ENCODE data around the gene FZD10. TPM values are rescaled to one million over a fixed set of nuclear protein-coding genes. Genes with fewer than 3 reads are reported as not detected.

Gene FZD10
- total RNA-seq, 1 donor from 2014 or later: not detected

DNA sequence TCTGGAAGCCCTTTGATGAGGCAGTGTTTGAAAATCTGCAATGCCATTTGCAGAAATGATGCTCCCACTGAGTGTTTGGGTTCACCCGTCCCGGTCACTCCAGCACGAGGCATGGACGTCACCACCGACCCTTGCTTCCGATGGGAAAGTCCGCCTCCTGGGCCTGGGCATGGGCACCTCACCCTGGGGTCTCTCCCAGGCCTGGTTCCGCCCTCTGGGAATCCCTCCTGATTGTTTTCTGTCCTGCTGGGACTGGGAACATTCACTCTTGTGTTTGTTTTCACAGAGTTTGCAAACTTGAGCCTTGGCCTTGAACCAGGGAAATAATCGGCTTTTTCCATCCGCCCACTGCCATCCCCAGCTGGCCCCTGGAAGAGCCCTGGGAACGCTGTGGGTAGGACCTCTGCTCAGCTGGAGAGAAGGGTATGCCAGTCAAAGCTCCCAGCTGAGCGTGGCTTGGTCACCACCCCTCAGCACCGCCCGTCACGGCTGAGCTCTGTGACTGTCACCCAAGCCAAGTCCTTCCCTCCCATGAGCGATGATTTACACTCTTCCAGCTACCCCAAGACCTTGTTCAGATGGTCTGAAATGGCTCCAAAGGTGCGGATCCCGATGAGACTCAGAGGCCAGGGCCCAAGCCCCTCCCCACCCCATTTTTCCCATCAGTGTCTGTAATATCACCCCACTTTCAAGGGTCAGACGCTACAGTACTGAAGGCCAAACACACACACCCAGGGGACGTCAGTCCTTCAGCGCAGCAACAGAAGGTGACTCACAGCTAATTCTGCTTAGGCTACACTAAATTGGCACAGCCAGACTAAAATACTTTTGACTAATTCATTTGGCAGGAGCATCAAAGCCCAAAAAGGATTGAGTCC is 34.1 kb upstream of the FZD10 start:
- DNase-seq (no peak), ATAC-seq (ENCODE audit: low read depth) (no peak)
- intact Hi-C loops (cut with micrococcal nuclease): no loop called here
- no peaks in the 10 kb centered on the region for H3K4me1 Mint-ChIP-seq
- CTCF ChIA-PET: no interaction called here
- peaks cover 11% of the 10 kb centered on the region for H3K9me3 Mint-ChIP-seq
- H3K27ac Mint-ChIP-seq: no peak overlapping the region
- TF ChIP-seq, protein P1, sequence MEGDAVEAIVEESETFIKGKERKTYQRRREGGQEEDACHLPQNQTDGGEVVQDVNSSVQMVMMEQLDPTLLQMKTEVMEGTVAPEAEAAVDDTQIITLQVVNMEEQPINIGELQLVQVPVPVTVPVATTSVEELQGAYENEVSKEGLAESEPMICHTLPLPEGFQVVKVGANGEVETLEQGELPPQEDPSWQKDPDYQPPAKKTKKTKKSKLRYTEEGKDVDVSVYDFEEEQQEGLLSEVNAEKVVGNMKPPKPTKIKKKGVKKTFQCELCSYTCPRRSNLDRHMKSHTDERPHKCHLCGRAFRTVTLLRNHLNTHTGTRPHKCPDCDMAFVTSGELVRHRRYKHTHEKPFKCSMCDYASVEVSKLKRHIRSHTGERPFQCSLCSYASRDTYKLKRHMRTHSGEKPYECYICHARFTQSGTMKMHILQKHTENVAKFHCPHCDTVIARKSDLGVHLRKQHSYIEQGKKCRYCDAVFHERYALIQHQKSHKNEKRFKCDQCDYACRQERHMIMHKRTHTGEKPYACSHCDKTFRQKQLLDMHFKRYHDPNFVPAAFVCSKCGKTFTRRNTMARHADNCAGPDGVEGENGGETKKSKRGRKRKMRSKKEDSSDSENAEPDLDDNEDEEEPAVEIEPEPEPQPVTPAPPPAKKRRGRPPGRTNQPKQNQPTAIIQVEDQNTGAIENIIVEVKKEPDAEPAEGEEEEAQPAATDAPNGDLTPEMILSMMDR (IDR thresholded peaks at IDR 0.05): no peak
- H3K4me3 Mint-ChIP-seq: no peak overlapping the region
- no peaks in the 10 kb centered on the region for H3K27me3 Mint-ChIP-seq
- POLR2A ChIA-PET: no interaction called here
- no peaks in the 10 kb centered on the region for H3K36me3 Mint-ChIP-seq (ENCODE audit: low read depth)

DNA sequence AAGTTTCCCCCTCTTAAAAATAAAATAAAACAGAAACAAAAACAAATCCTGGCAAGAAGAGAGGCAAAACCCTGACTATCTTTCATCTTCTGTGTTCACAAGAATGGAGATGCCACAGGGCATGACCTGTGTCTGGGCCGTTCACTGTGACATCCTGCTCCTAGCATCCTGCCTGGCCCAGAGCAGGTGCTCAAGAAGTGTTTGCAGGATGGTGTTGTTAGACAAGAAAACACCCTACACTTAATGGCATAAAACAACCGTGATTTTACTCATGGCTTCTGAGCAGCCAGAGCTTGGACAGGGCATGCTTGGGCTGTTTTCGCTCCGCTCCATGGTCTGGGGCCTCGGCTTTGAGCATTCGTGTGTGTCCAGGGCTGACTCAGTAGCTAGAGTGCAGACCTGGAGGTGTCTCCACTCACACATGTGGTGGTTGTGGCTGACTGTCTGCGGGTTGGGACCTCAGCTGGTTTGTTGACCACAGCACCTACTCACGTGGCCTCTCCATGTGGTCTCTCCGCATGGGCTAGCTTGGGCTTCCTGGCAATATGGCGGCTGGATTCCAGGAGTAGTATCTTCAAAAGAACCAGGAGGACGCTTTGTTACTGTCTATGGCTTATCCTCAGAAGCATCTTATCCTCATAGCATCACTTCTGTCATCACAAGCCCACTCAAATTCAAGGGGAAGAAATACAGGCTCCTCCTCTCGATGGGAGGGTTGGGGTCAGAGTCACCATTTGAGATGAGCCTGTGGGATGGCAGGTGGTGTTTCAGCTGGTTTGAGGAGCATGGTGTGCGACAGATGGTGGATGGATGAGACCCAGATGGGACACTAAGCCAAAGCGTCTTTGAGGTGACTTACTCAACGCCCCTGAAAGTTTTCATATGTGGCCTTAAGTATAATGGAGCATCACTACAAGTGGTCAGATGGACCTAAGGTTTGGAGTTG is 33.2 kb upstream of the FZD10 start:
- no peak overlapping the region for H3K4me3 Mint-ChIP-seq
- no peaks in the 10 kb centered on the region for H3K36me3 Mint-ChIP-seq (ENCODE audit: low read depth)
- intact Hi-C loops (cut with micrococcal nuclease): no loop called here
- DNase-seq (no peak), ATAC-seq (ENCODE audit: low read depth) (no peak)
- H3K27me3 Mint-ChIP-seq: no peaks in the 10 kb centered on the region
- TF ChIP-seq, protein P1 (IDR thresholded peaks at IDR 0.05): no peak
- no peaks in the 10 kb centered on the region for H3K4me1 Mint-ChIP-seq
- ChIA-PET CTCF (no interaction called here), POLR2A (no interaction called here)
- H3K9me3 Mint-ChIP-seq: peaks cover 11% of the 10 kb centered on the region
- H3K27ac Mint-ChIP-seq: no peak overlapping the region

DNA sequence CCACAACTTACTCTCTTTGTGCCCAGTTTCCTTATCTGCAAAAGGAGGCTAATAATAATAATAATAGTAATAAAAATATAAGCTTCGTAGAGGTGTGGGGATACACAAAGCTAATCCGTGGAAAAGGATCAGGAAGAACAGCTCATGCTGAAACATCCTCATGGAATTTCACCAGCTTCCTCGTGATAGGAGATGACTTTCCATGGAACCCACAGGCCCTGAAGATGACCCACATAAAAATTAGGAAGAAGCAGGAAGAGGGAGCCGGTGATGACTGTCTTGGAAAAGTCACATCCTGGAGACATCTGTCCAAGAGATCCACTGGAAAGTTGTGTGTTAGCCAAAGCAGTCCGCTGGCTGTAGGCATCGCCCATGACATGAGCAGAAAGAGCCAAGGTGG is 31.9 kb upstream of the FZD10 start:
- TF ChIP-seq, protein P1 (IDR thresholded peaks at IDR 0.05): no peak
- Mint-ChIP-seq H3K9me3 (peaks cover 11% of the 10 kb centered on the region), H3K27ac (no peak overlapping the region), H3K27me3 (no peaks in the 10 kb centered on the region), H3K36me3 (ENCODE audit: low read depth) (no peaks in the 10 kb centered on the region), H3K4me3 (no peak overlapping the region), H3K4me1 (no peaks in the 10 kb centered on the region)
- ATAC-seq (ENCODE audit: low read depth) (no peak), DNase-seq (no peak)
- CTCF ChIA-PET: no interaction called here
- POLR2A ChIA-PET: interaction anchor here (0.6 kb wide), 1 partner anchor 16 kb away, joined by 4 read pairs; no protein-coding TSS in a partner anchor
- intact Hi-C loops (cut with micrococcal nuclease): no loop called here

DNA sequence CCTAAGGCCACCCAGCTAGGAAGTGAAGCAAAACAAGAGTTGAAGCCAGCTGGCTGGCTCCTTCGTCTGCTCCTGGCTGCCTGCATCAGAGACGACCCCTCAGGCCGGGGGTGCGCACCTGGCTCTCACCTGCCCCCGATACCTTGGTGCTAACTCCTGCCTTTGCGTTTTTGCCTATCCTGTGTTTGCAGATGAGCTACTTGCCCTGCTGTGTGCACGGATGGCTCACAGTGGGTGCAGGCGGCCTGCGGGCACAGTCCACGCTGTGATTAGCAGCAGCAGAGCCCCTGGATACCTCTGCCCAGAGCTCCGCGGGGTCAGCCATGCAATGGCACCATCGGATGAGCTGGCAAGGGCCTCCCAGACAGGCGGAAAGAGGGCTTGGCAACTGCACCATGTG is 31.2 kb upstream of the FZD10 start:
- Mint-ChIP-seq H3K4me1 (no peaks in the 10 kb centered on the region), H3K9me3 (peaks cover 11% of the 10 kb centered on the region), H3K36me3 (ENCODE audit: low read depth) (no peaks in the 10 kb centered on the region), H3K27me3 (no peaks in the 10 kb centered on the region), H3K4me3 (no peak overlapping the region), H3K27ac (no peak overlapping the region)
- TF ChIP-seq, protein P1 (IDR thresholded peaks at IDR 0.05): no peak
- CTCF ChIA-PET: no interaction called here
- ATAC-seq (ENCODE audit: low read depth) (no peak), DNase-seq (no peak)
- intact Hi-C loops (cut with micrococcal nuclease): no loop called here
- POLR2A ChIA-PET: no interaction called here

DNA sequence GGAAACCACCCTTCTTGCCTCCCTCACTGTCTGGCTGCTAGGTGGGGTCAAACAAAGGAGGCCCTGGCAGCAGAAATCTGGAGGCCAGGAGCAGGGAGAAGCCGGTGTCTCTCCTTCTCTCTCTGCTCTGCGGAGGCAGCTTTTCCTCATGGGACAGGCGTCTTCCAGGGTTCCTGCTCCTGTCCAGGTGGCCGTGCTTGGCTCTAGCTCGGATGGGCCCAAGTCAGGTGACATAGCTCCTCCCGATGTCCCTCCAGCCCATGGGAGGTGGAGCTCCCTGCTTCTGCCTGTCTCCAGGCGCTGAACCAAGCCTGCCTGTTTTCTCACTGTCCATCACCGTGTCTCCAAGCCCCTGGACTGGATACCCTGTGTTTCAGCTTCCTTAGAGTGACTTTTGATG is 30.5 kb upstream of the FZD10 start:
- ChIA-PET POLR2A (no interaction called here), CTCF (no interaction called here)
- TF ChIP-seq, protein P1 (IDR thresholded peaks at IDR 0.05): no peak
- no peaks in the 10 kb centered on the region for H3K4me1 Mint-ChIP-seq
- no peaks in the 10 kb centered on the region for H3K36me3 Mint-ChIP-seq (ENCODE audit: low read depth)
- peaks cover 11% of the 10 kb centered on the region for H3K9me3 Mint-ChIP-seq
- intact Hi-C loops (cut with micrococcal nuclease): no loop called here
- no peak overlapping the region for H3K27ac Mint-ChIP-seq
- DNase-seq (no peak), ATAC-seq (ENCODE audit: low read depth) (no peak)
- H3K4me3 Mint-ChIP-seq: no peak overlapping the region
- no peaks in the 10 kb centered on the region for H3K27me3 Mint-ChIP-seq

Measured in activated B cell treated with CpG ODN at 0.5 μM for 24 hours (primary cell).